CD4-positive, alpha-beta T cell treated with Interferon alpha-2 for 1 hour (primary cell): ENCODE results near the gene PDXK.

ENCODE experiments used
- DNase-seq, 2 donors: peaks; one replicate each; pipeline ENCODE4 v3.0.0-alpha.2; 2020 to 2022

The PDXK gene

DNA sequence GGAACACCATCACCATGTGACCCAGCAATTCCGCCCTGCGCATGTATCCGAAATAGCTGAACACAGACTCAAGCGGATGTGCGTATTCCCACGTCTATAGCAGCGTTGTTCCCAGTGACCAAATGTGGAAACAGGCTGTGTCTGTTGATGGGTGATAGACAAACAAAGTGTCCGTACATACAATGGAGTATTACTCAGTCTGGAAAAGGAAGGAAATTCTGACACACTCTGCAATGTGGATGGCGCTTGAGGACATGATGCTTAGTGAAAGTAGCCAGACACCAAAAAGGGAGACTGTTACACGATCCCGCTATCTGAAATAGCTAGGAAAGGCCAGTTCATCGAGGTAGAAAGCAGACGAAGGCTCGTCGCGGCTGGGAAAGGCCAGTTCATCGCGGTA is 25.8 kb downstream of the PDXK start:
- no peak for DNase-seq

GRCh38 chr21:43745772-43746517 is 27.0 kb downstream of the PDXK start:
- DNase-seq: no peak

DNA sequence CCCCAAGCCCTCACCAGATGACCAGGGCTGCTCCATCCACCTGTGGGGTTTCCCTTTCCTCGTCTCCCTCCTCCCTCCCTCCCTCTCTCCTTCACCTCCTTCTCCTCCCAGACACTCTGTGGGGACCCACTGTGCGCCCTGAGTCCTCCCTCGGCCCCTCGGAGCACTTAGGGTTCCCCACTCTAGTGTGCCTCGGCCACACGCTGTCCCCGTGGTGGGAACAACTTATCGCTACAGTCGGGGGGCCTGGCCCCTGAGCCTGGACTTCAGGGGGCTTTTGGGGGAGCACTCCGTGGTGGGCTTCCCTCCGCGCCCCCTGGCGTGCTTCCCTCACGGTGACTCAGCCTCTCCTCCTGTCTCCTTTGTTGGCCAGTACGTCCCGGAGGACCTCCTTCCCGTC is 29.7 kb downstream of the PDXK start:
- no peak for DNase-seq

GRCh38 chr21:43749651-43750262 is 30.8 kb downstream of the PDXK start:
- DNase-seq: no peak

- DNase-seq: no peak
Measured at GRCh38 chr21:43750339-43751033, 31.6 kb downstream of the PDXK start.

GRCh38 chr21:43751955-43752591 is 33.1 kb downstream of the PDXK start:
- DNase-seq: no peak

GRCh38 chr21:43752758-43753438 is 34.0 kb downstream of the PDXK start:
- DNase-seq: no peak

GRCh38 chr21:43753439-43753799 is 34.5 kb downstream of the PDXK start:
- DNase-seq: no peak

GRCh38 chr21:43754948-43755781 is 36.2 kb downstream of the PDXK start:
- DNase-seq: no peak

DNA sequence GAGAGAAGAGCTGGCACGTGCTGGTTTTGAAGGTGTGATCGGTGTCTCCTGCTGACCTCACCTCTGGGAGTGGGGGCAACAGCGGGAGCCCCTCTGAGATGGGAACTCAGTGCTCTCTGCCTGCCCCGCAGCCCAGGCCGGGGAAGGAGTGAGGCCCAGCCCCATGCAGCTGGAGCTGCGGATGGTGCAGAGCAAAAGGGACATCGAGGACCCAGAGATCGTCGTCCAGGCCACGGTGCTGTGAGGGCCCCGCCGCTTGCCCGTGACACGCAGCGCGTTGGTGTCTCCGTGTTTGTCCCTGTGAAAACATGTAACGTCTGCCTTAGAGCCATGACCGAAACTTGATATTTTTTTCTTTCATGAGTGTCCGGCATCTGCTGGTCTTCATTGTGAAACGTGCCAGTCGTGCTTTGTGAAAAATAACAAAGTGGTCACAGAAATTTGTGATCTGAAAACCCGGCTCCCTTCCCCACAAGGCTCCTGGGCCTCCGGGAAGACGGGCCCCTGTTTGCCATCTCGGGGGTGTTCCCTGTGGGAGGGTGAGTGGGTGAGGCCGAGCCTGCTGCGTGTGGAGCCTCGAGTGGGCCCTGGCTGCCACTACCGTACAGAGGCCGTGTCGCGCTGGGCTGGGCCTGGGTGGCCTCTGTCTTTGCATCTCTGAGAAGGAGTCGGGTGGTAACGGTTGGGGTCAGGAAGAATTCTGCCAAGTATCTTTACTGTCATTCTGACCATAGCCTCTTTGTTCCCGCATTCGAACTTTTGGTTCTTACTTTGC is 37.1 kb downstream of the PDXK start:
- DNase-seq: no peak

- DNase-seq: no peak
Measured at GRCh38 chr21:43757601-43758000, 38.7 kb downstream of the PDXK start.

GRCh38 chr21:43758111-43758641 is 39.2 kb downstream of the PDXK start:
- DNase-seq: no peak

- no peak for DNase-seq
Measured at GRCh38 chr21:43758811-43759210, 39.9 kb downstream of the PDXK start.

GRCh38 chr21:43759651-43760050 is 40.7 kb downstream of the PDXK start:
- no peak for DNase-seq

GRCh38 chr21:43760391-43760958 is 41.5 kb downstream of the PDXK start:
- DNase-seq: no peak

GRCh38 chr21:43761886-43762285 is 43.0 kb downstream of the PDXK start:
- DNase-seq: no peak

DNA sequence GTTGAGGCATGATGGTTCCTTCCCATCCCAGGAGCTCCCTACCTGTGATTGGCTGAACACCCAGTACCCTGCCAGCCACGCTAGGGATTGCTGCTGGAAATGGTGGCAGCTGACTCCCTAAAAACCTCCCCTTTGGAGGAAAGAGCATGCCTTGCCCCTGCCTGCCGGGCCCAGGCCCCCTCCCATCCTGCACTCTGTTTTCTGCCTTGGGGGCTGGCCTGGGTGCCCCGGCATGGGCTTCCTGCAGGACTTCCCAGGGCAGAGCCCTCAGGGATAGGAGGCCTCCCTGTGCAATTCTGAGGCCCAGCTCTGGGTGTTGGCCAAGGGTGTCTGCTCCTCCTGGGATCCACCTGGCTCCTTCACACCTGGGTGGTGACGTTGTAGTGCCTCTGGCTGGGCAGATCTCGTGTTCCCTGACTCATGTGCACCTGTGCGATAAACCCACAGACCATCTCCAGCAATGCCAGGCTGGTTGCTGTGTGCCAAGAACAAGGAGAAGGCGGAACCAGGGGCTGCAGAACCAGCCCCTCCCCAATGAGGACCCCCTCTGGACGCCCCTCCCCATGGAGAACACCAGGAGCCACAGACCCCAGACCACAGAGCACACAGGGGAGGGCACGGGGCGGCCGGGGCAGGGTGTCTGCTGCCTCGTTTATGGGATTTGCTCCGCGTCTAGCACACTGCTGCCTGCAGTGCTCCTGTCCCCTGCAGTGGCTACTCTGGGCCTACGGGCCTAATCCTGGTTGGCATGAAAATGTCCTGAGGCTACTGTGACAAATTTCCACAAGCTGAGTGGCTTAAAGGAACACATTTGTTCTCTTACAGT is 43.6 kb downstream of the PDXK start:
- no peak for DNase-seq

DNA sequence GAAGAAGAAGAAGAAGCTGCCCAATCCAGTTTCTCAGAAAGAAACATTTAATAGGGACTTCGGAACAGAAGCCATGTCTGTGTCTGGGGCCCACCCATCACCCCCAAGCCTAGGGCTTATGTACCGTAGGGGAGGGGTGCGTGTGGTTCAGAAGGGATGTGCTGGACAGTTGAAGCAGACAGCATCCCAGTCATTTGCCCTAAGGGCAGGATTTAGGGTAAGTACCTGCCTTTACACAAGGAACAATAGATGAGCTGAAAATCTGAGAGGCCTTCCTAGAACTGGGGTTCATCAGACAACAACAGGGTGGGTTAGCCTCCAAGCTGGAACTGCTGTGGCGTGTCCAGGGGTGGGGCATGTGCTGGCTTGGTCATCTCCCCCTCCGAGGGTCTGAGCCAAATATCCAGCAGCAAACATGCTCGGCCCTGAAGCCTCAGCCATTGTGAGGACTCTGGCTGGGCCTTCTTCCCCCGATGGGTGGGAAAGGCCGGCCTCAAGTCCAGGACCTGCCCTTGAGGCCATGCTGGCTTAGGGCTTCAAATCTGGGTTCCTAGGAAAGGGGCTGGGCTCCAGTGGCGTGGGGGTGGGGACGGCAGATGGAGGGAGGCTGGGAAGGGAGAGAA is 45.1 kb downstream of the PDXK start:
- DNase-seq: no peak
